ENCODE measurements around the gene IGHMBP2.

- no peak for TF ChIP-seq CTCF (IDR thresholded peaks at IDR 0.05; ENCODE audit: borderline replicate concordance, extremely low read depth, low read length, poor library complexity, severe bottlenecking)
- no peak for TF ChIP-seq EZH2 (IDR thresholded peaks at IDR 0.05; ENCODE audit: borderline replicate concordance, low read depth, low read length, severe bottlenecking)
Observed at GRCh38 chr11:68855205-68855981, 48.3 kb upstream of the IGHMBP2 start.

Data from DND-41 (cell line).